Esophagus muscularis mucosa (tissue), 3 donors: ENCODE results near the gene EFL1.

Experiments
- CTCF ChIP-seq, 3 experiments: fragments of 200-600 bp in 2 of 3; fragments of 450-650 bp in 1 of 3; sonication (generic) in 2 of 3; IDR thresholded peaks; one replicate each; pipeline ENCODE4 v1.5.1; 2017 to 2019; ENCODE audit warnings: antibody characterized with exemption in 3 of 3, mild to moderate bottlenecking in 2 of 3, moderate library complexity in 1 of 3
- POLR2AphosphoS5 ChIP-seq, 2 donors: sonication (generic); formaldehyde crosslinking; IDR thresholded peaks; one replicate each; pipeline ENCODE4 v1.6.1; 2017; ENCODE audit warnings: antibody characterized with exemption in 2 of 2

GRCh38 chr15:82108489-82109078, 153.9 kb downstream of the EFL1 start:
- TF ChIP-seq POLR2AphosphoS5 (IDR thresholded peaks at IDR 0.05): no peak
- TF ChIP-seq CTCF (IDR thresholded peaks at IDR 0.05): peak; percentile 69 to 95 (median 84)
